Endothelial cell of umbilical vein (primary cell): ENCODE data around the gene PAN3. TPM values are rescaled to one million over a fixed set of nuclear protein-coding genes. Genes with fewer than 3 reads are reported as not detected.

ENCODE experiments used
- BruUV-seq: library from RNA; stranded (reverse); fragments of 400-500 nt; replicated peaks from 2 replicates; lab custom pipeline; 2021; lab: Mats Ljungman, UMichigan
- CTCF ChIA-PET: fragments of 300-600, 350-600 bp; sonication (Branson Sonifier 250); formaldehyde crosslinking; loops from one replicate; lab custom pipeline; 2021; ENCODE audit warnings: antibody characterized with exemption, inconsistent platforms; lab: Charles Lee
- POLR2A ChIA-PET: fragments of 300-600, 350-600 bp; sonication (Branson Sonifier 250); formaldehyde crosslinking; loops from one replicate; lab custom pipeline; 2021; ENCODE audit warnings: antibody characterized with exemption, inconsistent platforms; lab: Charles Lee
- DNase-seq: peaks from one replicate; pipeline ENCODE4 v3.0.0-alpha.2; 2011; ENCODE audit warnings: low read depth, low spot score
- FAIRE-seq: peaks from 2 replicates; lab custom pipeline; 2011; peaks lifted over from hg19 to GRCh38; lab: Jason Lieb, UNC
- H2AFZ ChIP-seq: 2 replicates; pipeline ENCODE4 v1.6.0; 2012; ENCODE audit warnings: low read depth, low read length, control low read depth, inconsistent platforms
- H3K27ac ChIP-seq: 2 replicates; pipeline ENCODE4 v1.5.1; 2011; ENCODE audit warnings: low read depth, mild to moderate bottlenecking, control low read depth, low read length, moderate library complexity; ENCODE audit not compliant: insufficient read depth
- H3K27me3 ChIP-seq, 2 experiments: 2 replicates each; pipeline versions ENCODE4 v1.6.0 to v1.6.1; 2011; ENCODE audit warnings: low read length in 2 of 2, mixed read lengths in 1 of 2; ENCODE audit not compliant: control insufficient read depth in 2 of 2, insufficient read depth in 2 of 2
- H3K36me3 ChIP-seq, 2 experiments: 2 replicates in 1 of 2; 3 replicates in 1 of 2; pipeline ENCODE4 v1.5.1; 2011; ENCODE audit warnings: low read length in 2 of 2, mild to moderate bottlenecking in 1 of 2, moderate library complexity in 1 of 2; ENCODE audit not compliant: control insufficient read depth in 2 of 2, insufficient read depth in 2 of 2; ENCODE audit errors: extremely low read depth in 1 of 2
- H3K4me1 ChIP-seq: 3 replicates; pipeline ENCODE4 v1.5.1; 2011; ENCODE audit warnings: mild to moderate bottlenecking, low read length; ENCODE audit not compliant: control insufficient read depth, insufficient read depth; ENCODE audit errors: extremely low read depth
- H3K4me2 ChIP-seq: 2 replicates; pipeline ENCODE4 v1.6.1; 2011; ENCODE audit warnings: low read length, control low read depth, mixed read lengths; ENCODE audit not compliant: insufficient read depth
- H3K4me3 ChIP-seq, 3 experiments: fragments of 200-600 bp in 1 of 3; sonication (generic), shearing (Covaris generic) in 1 of 3; replicated peaks in 1 of 3; 2 replicates each; pipeline ENCODE4 v1.5.1; 2011 to 2016; ENCODE audit warnings: control low read depth in 3 of 3, low read length in 3 of 3, mild to moderate bottlenecking in 2 of 3, inconsistent platforms in 1 of 3, low read depth in 1 of 3, moderate library complexity in 1 of 3; ENCODE audit not compliant: insufficient read depth in 1 of 3
- H3K79me2 ChIP-seq: 2 replicates; pipeline ENCODE4 v1.6.0; 2012; ENCODE audit warnings: low read length, inconsistent platforms; ENCODE audit not compliant: control insufficient read depth, insufficient read depth
- H3K9ac ChIP-seq: replicated peaks from 2 replicates; pipeline ENCODE3; 2011; ENCODE audit warnings: low read length, control low read depth; ENCODE audit not compliant: insufficient read depth; ENCODE audit errors: extremely low read depth
- H3K9me1 ChIP-seq: replicated peaks from 3 replicates; pipeline ENCODE4 v1.6.0; 2011; ENCODE audit warnings: mild to moderate bottlenecking, low read length; ENCODE audit not compliant: control insufficient read depth, insufficient read depth; ENCODE audit errors: extremely low read depth
- H3K9me3 ChIP-seq: replicated peaks from 2 replicates; pipeline ENCODE4 v1.5.1; 2012; ENCODE audit warnings: low read length, inconsistent platforms; ENCODE audit not compliant: control insufficient read depth, insufficient read depth
- H4K20me1 ChIP-seq: replicated peaks from 2 replicates; pipeline ENCODE3; 2011; ENCODE audit warnings: mild to moderate bottlenecking, low read length; ENCODE audit not compliant: control insufficient read depth, insufficient read depth; ENCODE audit errors: extremely low read depth
- CTCF ChIP-seq, 2 donors: IDR thresholded peaks; 1 replicate in 1 of 2; 2 replicates in 1 of 2; pipeline ENCODE4 v1.5.1; 2011; ENCODE audit warnings: low read length in 2 of 2, mild to moderate bottlenecking in 2 of 2, moderate library complexity in 2 of 2, control low read depth in 1 of 2, inconsistent platforms in 1 of 2, low read depth in 1 of 2; ENCODE audit not compliant: insufficient read depth in 1 of 2; ENCODE audit errors: extremely low read depth in 1 of 2
- FOS ChIP-seq: IDR thresholded peaks from 2 replicates; pipeline ENCODE4 v1.6.1; 2011; ENCODE audit warnings: mild to moderate bottlenecking, low read length, moderate library complexity, borderline replicate concordance; ENCODE audit not compliant: insufficient read depth
- GATA2 ChIP-seq: IDR thresholded peaks from 2 replicates; pipeline ENCODE4 v1.7.0; 2011; ENCODE audit warnings: low read depth, mild to moderate bottlenecking, moderate library complexity, mixed read lengths, low read length; ENCODE audit not compliant: insufficient read length, insufficient read depth
- MYC ChIP-seq: IDR thresholded peaks from one replicate; pipeline ENCODE4 v1.6.1; 2011; ENCODE audit warnings: mild to moderate bottlenecking, low read depth, low read length
- dilution Hi-C: fragments of 300-500 bp; cut with MboI; formaldehyde crosslinking; loops from one replicate; pipeline ENCODE4 v1.15.0; 2019; ENCODE audit warnings: low sequenced_read_pairs; ENCODE audit not compliant: extremely low pct_ligation_motif_present
- intact Hi-C: fragments of 100-400 bp; cut with micrococcal nuclease; formaldehyde crosslinking; loops from one replicate; pipeline ENCODE4 v1.10.0; 2022
- polyA plus RNA-seq, 4 experiments: library from polyadenylated mRNA; depleted of rRNA in 3 of 4; stranded (reverse) in 3 of 4; unstranded in 1 of 4; fragments of >200 nt; gene quantifications; 2 replicates each; pipeline versions ENCODE4 v1.2.1 to v1.2.3, GENCODE V29; 2011 to 2012; ENCODE audit warnings: missing spikeins in 1 of 4
- total RNA-seq: library from RNA; stranded (reverse); gene quantifications from 2 replicates; pipeline ENCODE4 v1.2.3, GENCODE V29; 2021

PAN3 gene
- total and polyA plus RNA-seq, 2 donors (not counting 3 experiments of a cell fraction or from before 2014, with no cell fraction given): 8.5 to 31.9 TPM

GRCh38 chr13:28129911-28130693 lies 8.2 kb upstream of the PAN3 start:
- intact Hi-C loops: loop anchor here (10.0 kb wide), 1 partner anchor 365 kb away; the partner anchor contains the start of gene FLT1
- no peak for DNase-seq
- Histone ChIP-seq H3K36me3 (no peaks in the 10 kb centered on the region), H4K20me1 (no peaks in the 10 kb centered on the region), H3K4me1 (no peaks in the 10 kb centered on the region), H3K9me1 (no peaks in the 10 kb centered on the region), H3K27ac (no peak overlapping the region), H3K9me3 (no peaks in the 10 kb centered on the region), H2AFZ (no peak overlapping the region), H3K27me3 (peaks cover 3 to 11% of the 10 kb centered on the region in 2 experiments), H3K79me2 (no peaks in the 10 kb centered on the region), H3K4me2 (no peak overlapping the region), H3K4me3 (no peak overlapping the region), H3K9ac (no peak overlapping the region)
- TF ChIP-seq MYC (no peak), FOS (no peak), CTCF (IDR thresholded peaks at IDR 0.05; ENCODE audit: extremely low read depth in 1 of 2, insufficient read depth in 1 of 2, low read depth in 1 of 2, low read length in 2 of 2) (no peak), GATA2 (no peak)
- ChIA-PET CTCF (interaction anchor here (0.8 kb wide), 1 partner anchor 11 kb away, joined by 3 read pairs; no protein-coding TSS in a partner anchor), POLR2A (interaction anchor here (0.6 kb wide), 1 partner anchor 985 kb away, joined by 3 read pairs; no protein-coding TSS in a partner anchor)
- dilution Hi-C loops: no loop called here
- no TSS peak for BruUV-seq
- no peak for FAIRE-seq
